H9 (cell line): Measurements from ENCODE around the gene FRAS1. TPM values are rescaled to one million over a fixed set of nuclear protein-coding genes. Genes with fewer than 3 reads are reported as not detected.
A peak's percentile ranks its signal among the peaks of the same experiment; 100 is the strongest.
"Not testable (repeated sequence)": the region's sequence is repeated elsewhere in the genome, so short reads cannot be mapped to it uniquely, and the experiment has no call there.

Source experiments
- DNase-seq: peaks from one replicate; pipeline ENCODE4 v3.0.0-alpha.2; 2017
- H2AFZ ChIP-seq: one replicate; pipeline ENCODE4 v1.6.1; 2013; ENCODE audit warnings: mild to moderate bottlenecking, low read length, control low read depth, moderate library complexity
- H2AK5ac ChIP-seq: 2 replicates; pipeline ENCODE4 v1.6.1; 2013; ENCODE audit warnings: low read length, control low read depth, mixed read lengths; ENCODE audit not compliant: insufficient read length
- H2BK120ac ChIP-seq: one replicate; pipeline ENCODE4 v1.6.1; 2013; ENCODE audit warnings: low read depth, mild to moderate bottlenecking, low read length, control low read depth, inconsistent platforms; ENCODE audit not compliant: poor library complexity, severe bottlenecking
- H2BK12ac ChIP-seq: 2 replicates; pipeline ENCODE4 v1.6.1; 2013; ENCODE audit warnings: low read length, control low read depth, mixed read lengths, low read depth; ENCODE audit not compliant: insufficient read length
- H2BK15ac ChIP-seq: 2 replicates; pipeline ENCODE4 v1.6.1; 2013; ENCODE audit warnings: low read depth, low read length, control low read depth
- H2BK20ac ChIP-seq: one replicate; pipeline ENCODE4 v1.6.1; 2013; ENCODE audit warnings: low read depth, mild to moderate bottlenecking, low read length, control low read depth, inconsistent platforms; ENCODE audit not compliant: poor library complexity, severe bottlenecking
- H2BK5ac ChIP-seq: 2 replicates; pipeline ENCODE4 v1.6.1; 2013; ENCODE audit warnings: low read length, control low read depth, mixed read lengths; ENCODE audit not compliant: insufficient read length
- H3K14ac ChIP-seq: 2 replicates; pipeline ENCODE4 v1.6.1; 2013; ENCODE audit warnings: low read length, control low read depth; ENCODE audit not compliant: insufficient read depth
- H3K18ac ChIP-seq: 2 replicates; pipeline ENCODE4 v1.6.1; 2013; ENCODE audit warnings: low read depth, mild to moderate bottlenecking, mixed read lengths, low read length, control low read depth; ENCODE audit not compliant: insufficient read length
- H3K23ac ChIP-seq: 2 replicates; pipeline ENCODE4 v1.6.1; 2013; ENCODE audit warnings: low read length, control low read depth, mixed read lengths, low read depth; ENCODE audit not compliant: insufficient read length
- H3K23me2 ChIP-seq: 2 replicates; pipeline ENCODE4 v1.6.1; 2013; ENCODE audit warnings: low read depth, mild to moderate bottlenecking, mixed read lengths, low read length, control low read depth; ENCODE audit not compliant: insufficient read length, poor library complexity, severe bottlenecking
- H3K27ac ChIP-seq: 2 replicates; pipeline ENCODE4 v1.5.1; 2013; ENCODE audit warnings: low read length, control low read depth, mixed read lengths, low read depth; ENCODE audit not compliant: insufficient read length
- H3K27me3 ChIP-seq: 2 replicates; pipeline ENCODE4 v1.6.1; 2013; ENCODE audit warnings: low read length, control low read depth, inconsistent platforms; ENCODE audit not compliant: insufficient read depth
- H3K4ac ChIP-seq: 2 replicates; pipeline ENCODE4 v1.6.1; 2013; ENCODE audit warnings: low read depth, mild to moderate bottlenecking, control low read depth, inconsistent platforms, low read length, moderate library complexity
- H3K4me1 ChIP-seq: 2 replicates; pipeline ENCODE4 v1.6.1; 2013; ENCODE audit warnings: low read length, control low read depth, inconsistent platforms; ENCODE audit not compliant: insufficient read depth
- H3K4me2 ChIP-seq: 2 replicates; pipeline ENCODE4 v1.6.1; 2013; ENCODE audit warnings: low read length, control low read depth, mixed read lengths; ENCODE audit not compliant: insufficient read length, insufficient read depth
- H3K56ac ChIP-seq: 2 replicates; pipeline ENCODE4 v1.6.1; 2013; ENCODE audit warnings: low read depth, mild to moderate bottlenecking, mixed read lengths, low read length, control low read depth; ENCODE audit not compliant: insufficient read length
- H3K79me1 ChIP-seq: 2 replicates; pipeline ENCODE4 v1.6.1; 2013; ENCODE audit warnings: low read depth, mild to moderate bottlenecking, moderate library complexity, low read length, control low read depth, inconsistent platforms; ENCODE audit not compliant: insufficient read depth, poor library complexity, severe bottlenecking
- H3K79me2 ChIP-seq: 2 replicates; pipeline ENCODE4 v1.6.1; 2013; ENCODE audit warnings: low read length, control low read depth, inconsistent platforms; ENCODE audit not compliant: insufficient read depth
- H3K9ac ChIP-seq: 2 replicates; pipeline ENCODE4 v1.6.1; 2013; ENCODE audit warnings: low read length, control low read depth, mixed read lengths; ENCODE audit not compliant: insufficient read length; ENCODE audit errors: extremely low read depth
- H3K9me3 ChIP-seq: one replicate; pipeline ENCODE4 v1.6.1; 2013; ENCODE audit warnings: low read depth, low read length, inconsistent platforms; ENCODE audit not compliant: control insufficient read depth
- H3T11ph ChIP-seq: one replicate; pipeline ENCODE4 v1.6.1; 2013; ENCODE audit warnings: mild to moderate bottlenecking, low read length, control low read depth, inconsistent platforms
- H4K20me1 ChIP-seq: one replicate; pipeline ENCODE4 v1.6.1; 2013; ENCODE audit not compliant: control insufficient read depth, insufficient read length, insufficient read depth
- H4K5ac ChIP-seq: 2 replicates; pipeline ENCODE4 v1.6.1; 2013; ENCODE audit warnings: low read depth, mild to moderate bottlenecking, mixed read lengths, low read length, control low read depth; ENCODE audit not compliant: insufficient read length
- H4K8ac ChIP-seq: replicated peaks from 2 replicates; pipeline ENCODE4 v1.6.1; 2013; ENCODE audit warnings: low read length, control low read depth, mixed read lengths, low read depth; ENCODE audit not compliant: insufficient read length
- H4K91ac ChIP-seq: 2 replicates; pipeline ENCODE4 v1.6.1; 2013; ENCODE audit warnings: low read depth, mild to moderate bottlenecking, moderate library complexity, mixed read lengths, low read length, control low read depth; ENCODE audit not compliant: insufficient read length
- H3K27ac Mint-ChIP-seq, 3 experiments: 2 replicates in 2 of 3; 3 replicates in 1 of 3; pipeline ENCODE4 v1.8.0; 2020 to 2021; ENCODE audit warnings: mixed read lengths in 3 of 3, mild to moderate bottlenecking in 1 of 3, moderate library complexity in 1 of 3
- H3K27me3 Mint-ChIP-seq: 2 replicates; pipeline ENCODE4 v1.8.0; 2021; ENCODE audit warnings: low read depth, mild to moderate bottlenecking, moderate library complexity, mixed read lengths
- H3K36me3 Mint-ChIP-seq, 3 experiments: 2 replicates in 2 of 3; 3 replicates in 1 of 3; pipeline ENCODE4 v1.8.0; 2020 to 2021; ENCODE audit warnings: low read depth in 3 of 3, mixed read lengths in 3 of 3; ENCODE audit not compliant: insufficient read depth in 1 of 3
- H3K4me1 Mint-ChIP-seq, 2 experiments: 2 replicates each; pipeline ENCODE4 v1.8.0; 2020; ENCODE audit warnings: mixed read lengths in 2 of 2
- H3K4me3 Mint-ChIP-seq, 2 experiments: 2 replicates in 1 of 2; 3 replicates in 1 of 2; pipeline ENCODE4 v1.8.0; 2020 to 2021; ENCODE audit warnings: mild to moderate bottlenecking in 2 of 2, mixed read lengths in 2 of 2, moderate library complexity in 1 of 2
- H3K9me3 Mint-ChIP-seq, 2 experiments: 2 replicates in 1 of 2; 3 replicates in 1 of 2; pipeline ENCODE4 v1.8.0; 2020; ENCODE audit warnings: mild to moderate bottlenecking in 2 of 2, mixed read lengths in 2 of 2, moderate library complexity in 1 of 2
- CTCF ChIP-seq: fragments of 200-600 bp; sonication (generic); conservative IDR thresholded peaks from 3 replicates; pipeline ENCODE4 v1.8.0; 2021; ENCODE audit warnings: antibody characterized with exemption, mild to moderate bottlenecking
- WGBS: extraction: QIAGEN DNeasy Blood & Tissue Kit; methylation state at CpG from one replicate; pipeline ENCODE4 v1.1.7; 2013; ENCODE audit warnings: missing lambda C conversion rate, low lambda C conversion rate, mixed read lengths; ENCODE audit not compliant: insufficient read length; ENCODE audit errors: extremely low coverage; 5-methylcytosine and 5-hydroxymethylcytosine counted together
- long read RNA-seq: library from polyadenylated mRNA; unstranded; transcript quantifications from one replicate; pipeline ENCODE4 v2.0.0, GENCODE V29; 2020
- total RNA-seq: library from RNA; stranded (reverse); gene quantifications from 2 replicates; pipeline ENCODE4 v1.2.1, GENCODE V29; 2021

Gene FRAS1
- total RNA-seq: 50.3 and 58.5 TPM in 2 replicates
- long read RNA-seq, partial matches to known transcripts: 15 of 50 reads
- long read RNA-seq, other reads (novel, unspliced or antisense): 35 of 50 reads

DNA sequence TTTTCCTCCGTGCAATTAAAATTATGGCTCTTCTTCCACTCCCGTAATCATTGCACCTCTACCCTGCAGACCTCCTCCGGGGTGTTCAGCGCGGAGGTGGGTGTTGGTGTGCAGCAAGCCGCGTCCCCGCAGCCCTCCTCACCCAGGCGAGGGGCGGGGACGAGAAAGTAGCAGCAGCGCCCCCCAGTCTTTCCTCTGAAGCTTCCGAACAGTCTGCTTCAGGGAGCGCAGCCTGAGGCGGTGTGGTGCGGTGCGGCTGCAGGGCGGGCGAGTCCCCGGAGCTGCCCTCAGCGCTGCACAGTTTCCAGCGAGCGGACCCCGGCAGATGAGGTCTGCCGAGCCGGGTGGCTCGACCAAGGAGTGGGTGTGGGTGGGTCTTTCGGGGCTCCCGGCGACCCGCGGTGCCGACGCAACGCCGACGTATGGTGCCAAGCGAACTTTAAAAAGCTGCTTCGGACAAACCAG lies at the start of gene FRAS1:
TSS of gene FRAS1 (plus strand) at position 189 of the 465 bp plus-strand sequence. CDS start 687 bp downstream, outside the sequence.
- Mint-ChIP-seq H3K4me1 (peaks cover 31 to 33% of the 10 kb centered on the region in 2 experiments), H3K27me3 (no peaks in the 10 kb centered on the region), H3K36me3 (no peaks in the 10 kb centered on the region; a peak in 1 of 7 replicates), H3K27ac (peak within 1 kb of the TSS; percentile 98 to 99 (median 98)), H3K4me3 (peak within 1 kb of the TSS; percentile 87 to 96), H3K9me3 (peaks cover 0 to 3% of the 10 kb centered on the region in 2 experiments; a peak in 2 of 5 replicates)
- Histone ChIP-seq H3K79me1 (no peaks in the 10 kb centered on the region), H4K20me1 (no peaks in the 10 kb centered on the region), H4K5ac (peak within 1 kb of the TSS; percentile 54), H3K14ac (peak within 1 kb of the TSS; percentile 84), H2BK12ac (peak within 1 kb of the TSS; percentile 12), H3K4me2 (peak within 1 kb of the TSS; percentile 98), H2AK5ac (no peak within 1 kb of the TSS), H4K91ac (no peak within 1 kb of the TSS), H2BK20ac (no peak within 1 kb of the TSS), H3K23ac (no peak within 1 kb of the TSS), H2BK120ac (no peak within 1 kb of the TSS), H3K27ac (peak within 1 kb of the TSS; percentile 71), H3K4ac (no peak within 1 kb of the TSS), H3K79me2 (peaks cover 34% of the 10 kb centered on the region; the same call in 1 of the 2 replicates), H3K9me3 (no peaks in the 10 kb centered on the region), H2AFZ (no peak within 1 kb of the TSS), H4K8ac (no peak within 1 kb of the TSS), H3K23me2 (peaks cover 27% of the 10 kb centered on the region), H2BK15ac (no peak within 1 kb of the TSS), H3K18ac (peak within 1 kb of the TSS; percentile 71), H3T11ph (no peak within 1 kb of the TSS), H3K4me1 (no peaks in the 10 kb centered on the region; the same call in 1 of the 2 replicates), H2BK5ac (peak within 1 kb of the TSS; percentile 24), H3K56ac (peak within 1 kb of the TSS; percentile 1), H3K9ac (peak within 1 kb of the TSS; percentile 95), H3K27me3 (no peaks in the 10 kb centered on the region)
- WGBS: no CpG with 5 or more reads among the region's 39 CpGs
- DNase-seq: peak; percentile 68
- peak; percentile 32; the same call in 1 of the 3 replicates for TF ChIP-seq CTCF

GRCh38 chr4:78011003-78011402 lies 46.1 kb upstream of the FRAS1 start:
- H4K8ac ChIP-seq, H3K27me3 ChIP-seq, H3K14ac ChIP-seq, H2BK15ac ChIP-seq, H4K91ac ChIP-seq, H4K5ac ChIP-seq, H2BK12ac ChIP-seq, H3K9me3 ChIP-seq, H3K79me2 ChIP-seq, H3K4me1 Mint-ChIP-seq, H3K18ac ChIP-seq, H3K23ac ChIP-seq, H2BK20ac ChIP-seq, H3K27ac ChIP-seq, H3T11ph ChIP-seq, H2BK120ac ChIP-seq, H3K79me1 ChIP-seq, H3K4me2 ChIP-seq, H2AK5ac ChIP-seq, H2BK5ac ChIP-seq, H3K4me1 ChIP-seq, H3K27me3 Mint-ChIP-seq, H3K56ac ChIP-seq, H3K27ac Mint-ChIP-seq, H3K4me3 Mint-ChIP-seq, H3K9ac ChIP-seq, DNase-seq, H4K20me1 ChIP-seq, H3K4ac ChIP-seq, H3K23me2 ChIP-seq, H2AFZ ChIP-seq: not testable (repeated sequence)
- H3K9me3 Mint-ChIP-seq: peaks cover 29 to 40% of the 10 kb centered on the region in 2 experiments
- H3K36me3 Mint-ChIP-seq: peaks cover 13 to 34% (median 22%) of the 10 kb centered on the region in 3 experiments
- no CpG with 5 or more reads among the region's 5 CpGs for WGBS
